ENCODE measurements around the gene ZIC2.

- no peak for TF ChIP-seq CTCF (IDR thresholded peaks at IDR 0.05; ENCODE audit: insufficient read depth, low read length)
- TF ChIP-seq REST (IDR thresholded peaks at IDR 0.05; ENCODE audit: insufficient replicate concordance, low read depth) = no peak
These were observed 48.3 kb downstream of the ZIC2 start for GRCh38 chr13:100029933-100030332.

All from HL-60 (cell line).